PC-9 (cell line): Measurements from ENCODE around the gene CRABP2. TPM values are rescaled to one million over a fixed set of nuclear protein-coding genes. Genes with fewer than 3 reads are reported as not detected.

Source experiments
- BruUV-seq: library from RNA; stranded (reverse); fragments of 400-500 nt; replicated peaks from 2 replicates; lab custom pipeline; 2021; lab: Mats Ljungman, UMichigan
- CTCF ChIA-PET: fragments of 300-600 bp; sonication (Branson Sonifier 250); formaldehyde crosslinking; loops from one replicate; lab custom pipeline; 2022; ENCODE audit warnings: antibody characterized with exemption; lab: Charles Lee
- POLR2A ChIA-PET: fragments of 300-600 bp; sonication (Branson Sonifier 250); formaldehyde crosslinking; loops from one replicate; lab custom pipeline; 2022; ENCODE audit warnings: antibody characterized with exemption; ENCODE audit not compliant: unreplicated experiment; lab: Charles Lee
- DNase-seq, 2 experiments: peaks; one replicate each; pipeline versions ENCODE4 v3.0.0 to v3.0.0-alpha.2; 2015 to 2022; ENCODE audit warnings: mixed read lengths in 1 of 2
- H2AFZ ChIP-seq: fragments of 200-600 bp; sonication (generic); 2 replicates; pipeline ENCODE4 v1.8.1; 2017; ENCODE audit warnings: antibody characterized with exemption
- H3F3A ChIP-seq: fragments of 200-600 bp; sonication (generic); 2 replicates; pipeline ENCODE4 v1.8.1; 2017; ENCODE audit warnings: antibody characterized with exemption, mild to moderate bottlenecking, low read depth; ENCODE audit not compliant: insufficient read depth
- H3K27ac ChIP-seq: fragments of 200-600 bp; sonication (generic); 2 replicates; pipeline ENCODE4 v1.6.1; 2016; ENCODE audit warnings: mixed run types
- H3K27me3 ChIP-seq: fragments of 200-600 bp; sonication (generic); 2 replicates; pipeline ENCODE4 v1.6.1; 2016; ENCODE audit warnings: low read depth, mixed run types; ENCODE audit not compliant: insufficient read depth
- H3K36me3 ChIP-seq: fragments of 200-600 bp; sonication (generic); 2 replicates; pipeline ENCODE4 v1.6.1; 2016; ENCODE audit warnings: low read depth, mixed run types
- H3K4me1 ChIP-seq: fragments of 200-600 bp; sonication (generic); replicated peaks from 2 replicates; pipeline ENCODE4 v1.6.1; 2016; ENCODE audit warnings: mixed run types; ENCODE audit not compliant: insufficient read depth
- H3K4me2 ChIP-seq: fragments of 200-600 bp; sonication (generic); 2 replicates; pipeline ENCODE4 v1.6.1; 2017; ENCODE audit warnings: mixed run types
- H3K4me3 ChIP-seq: fragments of 200-600 bp; sonication (generic); 2 replicates; pipeline ENCODE4 v1.6.1; 2016; ENCODE audit warnings: mixed run types
- H3K79me2 ChIP-seq: fragments of 200-600 bp; sonication (generic); 2 replicates; pipeline ENCODE4 v1.6.1; 2017; ENCODE audit warnings: low read depth, mixed run types
- H3K9me2 ChIP-seq: fragments of 200-600 bp; sonication (generic); 2 replicates; pipeline ENCODE4 v1.8.1; 2017; ENCODE audit warnings: mild to moderate bottlenecking; ENCODE audit not compliant: insufficient read depth
- H3K9me3 ChIP-seq: fragments of 200-600 bp; sonication (generic); 2 replicates; pipeline ENCODE4 v1.8.1; 2016; ENCODE audit warnings: low read depth; ENCODE audit not compliant: insufficient read depth
- H4K20me1 ChIP-seq: fragments of 200-600 bp; sonication (generic); 2 replicates; pipeline ENCODE4 v1.8.1; 2017; ENCODE audit not compliant: insufficient read depth
- CTCF ChIP-seq: fragments of 200-600 bp; sonication (generic); conservative IDR thresholded peaks from 2 replicates; pipeline ENCODE4 v1.6.1; 2017; ENCODE audit warnings: mixed run types, antibody characterized with exemption, mild to moderate bottlenecking, moderate library complexity
- EZH2 ChIP-seq: fragments of 200-600 bp; sonication (generic); IDR thresholded peaks from 2 replicates; pipeline ENCODE4 v1.8.0; 2017; ENCODE audit warnings: antibody characterized with exemption, low read depth
- intact Hi-C: fragments of 100-400 bp; cut with micrococcal nuclease; formaldehyde crosslinking; loops from one replicate; pipeline ENCODE4 v1.10.0; 2022; ENCODE audit not compliant: unreplicated experiment
- total RNA-seq: library from RNA; stranded (reverse); gene quantifications from 2 replicates; pipeline ENCODE4 v1.2.3, GENCODE V29; 2021

The CRABP2 gene
- total RNA-seq, 1 experiment from 2014 or later = 142 TPM

GRCh38 chr1:156670791-156671190 lies 34.6 kb downstream of the CRABP2 start:
- Histone ChIP-seq H3K9me3 (no peaks in the 10 kb centered on the region), H2AFZ (no peak overlapping the region), H4K20me1 (no peaks in the 10 kb centered on the region), H3K27me3 (peaks cover 28% of the 10 kb centered on the region; the same call in 1 of the 2 replicates), H3K4me3 (no peak overlapping the region), H3K4me2 (no peak overlapping the region), H3K27ac (no peak overlapping the region), H3K79me2 (no peaks in the 10 kb centered on the region), H3K4me1 (0 out of 2 replicates have a peak, but pooled peaks cover 6% of the 10 kb centered on the region), H3F3A (peaks cover 4% of the 10 kb centered on the region; the same call in 1 of the 2 replicates), H3K9me2 (no peaks in the 10 kb centered on the region), H3K36me3 (no peaks in the 10 kb centered on the region)
- no peak for TF ChIP-seq EZH2
- no peak for TF ChIP-seq CTCF
- ChIA-PET POLR2A (no interaction called here), CTCF (no interaction called here)
- DNase-seq = no peak
- no TSS peak for BruUV-seq
- intact Hi-C loops = no loop called here

- POLR2A ChIA-PET = interaction anchor here (0.6 kb wide), 1 partner anchor 9 kb away, joined by 7 read pairs; no protein-coding TSS in a partner anchor
- H3K4me1 ChIP-seq = 0 out of 2 replicates have a peak, but pooled peaks cover 6% of the 10 kb centered on the region
- H2AFZ ChIP-seq = no peak overlapping the region
- TF ChIP-seq CTCF = no peak
- TF ChIP-seq EZH2 = no peak
- H3K36me3 ChIP-seq = no peaks in the 10 kb centered on the region
- intact Hi-C loops = no loop called here
- peaks cover 28% of the 10 kb centered on the region; the same call in 1 of the 2 replicates for H3K27me3 ChIP-seq
- BruUV-seq = no TSS peak
- H3K4me3 ChIP-seq = no peak overlapping the region
- no peak for DNase-seq
- CTCF ChIA-PET = no interaction called here
- no peak overlapping the region for H3K27ac ChIP-seq
- no peaks in the 10 kb centered on the region for H3K9me3 ChIP-seq
- peaks cover 4% of the 10 kb centered on the region; the same call in 1 of the 2 replicates for H3F3A ChIP-seq
- no peak overlapping the region for H3K4me2 ChIP-seq
- H3K79me2 ChIP-seq = no peaks in the 10 kb centered on the region
- no peaks in the 10 kb centered on the region for H4K20me1 ChIP-seq
- no peaks in the 10 kb centered on the region for H3K9me2 ChIP-seq
These were observed 35.0 kb downstream of the CRABP2 start for GRCh38 chr1:156670359-156670758.

- BruUV-seq = no TSS peak
- no peak for TF ChIP-seq CTCF
- no peak for TF ChIP-seq EZH2
- Histone ChIP-seq H3K4me2 (no peak overlapping the region), H3K27ac (no peak overlapping the region), H3K4me1 (peaks cover 9% of the 10 kb centered on the region), H3K9me2 (no peaks in the 10 kb centered on the region), H3K4me3 (no peak overlapping the region), H3K27me3 (peaks cover 28% of the 10 kb centered on the region; the same call in 1 of the 2 replicates), H3F3A (peaks cover 4% of the 10 kb centered on the region; the same call in 1 of the 2 replicates), H4K20me1 (no peaks in the 10 kb centered on the region), H3K9me3 (no peaks in the 10 kb centered on the region), H2AFZ (no peak overlapping the region), H3K79me2 (no peaks in the 10 kb centered on the region), H3K36me3 (no peaks in the 10 kb centered on the region)
- DNase-seq = no peak
- ChIA-PET POLR2A (interaction anchor here (0.6 kb wide), 1 partner anchor 8 kb away, joined by 7 read pairs; no protein-coding TSS in a partner anchor), CTCF (no interaction called here)
- intact Hi-C loops = no loop called here
These were observed 35.6 kb downstream of the CRABP2 start for GRCh38 chr1:156669794-156670193.
